Fibroblast of gingiva (primary cell): Measurements from ENCODE around the gene FABP6.

Experiments
- DNase-seq: peaks from one replicate; pipeline ENCODE4 v3.0.0-alpha.2; 2011; ENCODE audit warnings: low read depth

The FABP6 gene

DNA sequence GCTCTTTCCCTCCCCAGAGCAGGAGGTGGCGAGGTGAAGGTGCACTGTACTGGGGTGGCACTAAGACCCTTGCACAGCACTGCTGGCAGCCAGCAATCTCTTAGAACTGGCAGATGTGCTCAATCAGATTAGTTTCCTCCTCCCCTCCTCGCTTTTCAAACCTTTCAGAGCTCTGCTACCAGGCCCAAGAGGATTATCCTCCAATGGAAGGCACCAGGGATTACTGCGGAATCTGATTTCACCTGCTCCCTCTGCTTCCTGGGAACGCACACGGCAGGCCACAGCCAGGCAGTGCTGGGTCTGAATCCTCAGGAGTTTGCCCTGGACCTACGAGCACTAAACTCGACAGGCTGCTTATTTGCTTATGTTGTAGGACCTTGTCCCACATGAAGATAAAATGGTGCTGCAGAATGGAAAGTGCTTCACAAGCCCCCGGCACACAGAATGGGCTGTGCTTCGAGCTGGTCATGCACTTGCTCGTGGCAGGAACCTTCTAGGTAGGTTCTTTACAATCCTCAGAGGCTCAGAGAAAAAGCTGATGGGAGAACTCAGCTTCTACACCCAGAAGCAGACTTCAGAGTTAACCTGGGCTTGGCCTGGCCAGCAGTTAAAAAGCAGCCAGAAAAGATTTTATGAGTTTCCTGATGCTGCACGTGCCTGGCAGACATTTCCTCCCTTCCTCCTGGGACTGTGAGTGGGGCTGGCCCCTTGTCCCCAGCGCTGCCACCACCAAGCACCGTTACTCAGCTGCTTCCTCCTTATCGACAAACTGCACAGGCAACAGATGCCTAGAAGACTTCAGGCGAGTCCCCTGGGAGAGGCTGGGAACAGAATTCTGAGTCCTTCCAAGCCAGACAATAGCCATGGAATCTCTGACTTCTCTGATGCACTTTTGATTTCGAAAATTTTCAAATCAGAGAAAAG lies 33.1 kb downstream of the FABP6 start:
- DNase-seq, result no peak

GRCh38 chr5:160263326-160263855 lies 34.1 kb downstream of the FABP6 start:
- DNase-seq, result no peak

GRCh38 chr5:160266044-160266443 lies 36.7 kb downstream of the FABP6 start:
- no peak for DNase-seq

DNA sequence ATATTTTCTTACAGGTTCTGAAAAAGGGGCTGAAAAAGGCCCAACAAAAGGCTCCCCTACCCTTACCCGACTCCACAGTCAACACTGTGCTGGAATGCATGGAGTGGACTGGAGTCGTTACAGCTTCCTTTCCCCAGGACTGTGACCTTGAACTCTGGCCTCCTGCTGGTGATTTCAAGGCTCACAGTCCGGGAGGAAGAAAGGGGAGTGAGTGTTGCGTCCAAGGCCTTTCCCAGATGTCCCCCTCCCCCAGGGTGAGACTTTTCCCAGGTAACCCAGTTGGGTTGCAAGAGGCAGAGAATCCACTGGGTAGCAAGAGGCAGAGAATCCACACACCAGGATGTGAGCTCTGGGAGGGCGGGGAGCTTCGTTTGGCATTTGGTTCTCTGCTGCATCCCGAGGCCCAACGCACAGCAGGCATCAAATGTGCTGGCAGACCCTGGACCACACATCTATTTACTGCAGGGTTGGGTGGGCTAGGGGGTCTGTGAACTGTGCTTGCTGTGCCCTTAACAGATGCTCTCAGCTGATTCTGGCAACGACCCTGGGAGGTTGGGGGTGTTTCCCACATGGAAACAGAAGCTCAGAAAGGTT lies 37.5 kb downstream of the FABP6 start:
- no peak for DNase-seq

- DNase-seq, result no peak
These were observed 38.8 kb downstream of the FABP6 start for GRCh38 chr5:160268121-160268520.

DNA sequence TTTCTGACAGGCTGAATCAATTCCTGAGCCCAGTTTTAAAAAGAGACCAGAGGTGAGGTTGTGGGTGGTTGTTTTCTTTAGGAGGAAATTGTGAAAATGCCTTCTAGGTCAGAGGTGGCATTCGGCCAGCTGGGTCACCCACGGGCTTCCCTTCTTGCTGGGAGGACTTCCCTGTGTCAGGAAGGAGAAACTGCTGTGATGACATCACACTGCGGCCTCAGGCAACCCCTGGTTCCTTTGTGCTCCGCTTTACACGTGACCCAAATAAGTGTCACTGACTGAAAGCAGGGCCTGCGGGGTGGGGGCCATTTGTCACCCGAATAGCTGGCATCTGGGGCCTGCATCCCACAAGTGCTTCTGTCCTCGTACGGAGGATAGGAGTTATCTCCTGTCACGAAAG lies 39.7 kb downstream of the FABP6 start:
- DNase-seq, result peak; percentile 31

DNA sequence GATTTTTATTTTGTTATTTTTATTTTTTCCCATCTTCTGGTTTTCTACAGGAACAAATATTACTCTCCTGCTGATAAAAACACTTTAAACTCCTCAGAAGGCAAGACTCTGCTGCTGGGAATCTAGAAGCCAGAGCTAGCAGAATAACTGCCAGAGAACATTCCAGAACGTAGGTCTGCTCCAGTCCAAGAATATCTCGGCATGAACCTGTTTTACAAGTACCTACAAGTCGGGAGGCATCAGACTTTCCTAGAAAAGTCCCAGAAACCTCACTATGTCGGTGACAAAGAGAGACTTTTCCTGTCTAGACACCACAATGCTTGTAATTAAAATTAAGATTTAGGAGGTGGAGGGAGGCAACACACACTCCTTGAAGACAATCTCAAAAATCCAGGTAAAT lies 41.4 kb downstream of the FABP6 start:
- no peak for DNase-seq

GRCh38 chr5:160271396-160271795 lies 42.1 kb downstream of the FABP6 start:
- no peak for DNase-seq

DNA sequence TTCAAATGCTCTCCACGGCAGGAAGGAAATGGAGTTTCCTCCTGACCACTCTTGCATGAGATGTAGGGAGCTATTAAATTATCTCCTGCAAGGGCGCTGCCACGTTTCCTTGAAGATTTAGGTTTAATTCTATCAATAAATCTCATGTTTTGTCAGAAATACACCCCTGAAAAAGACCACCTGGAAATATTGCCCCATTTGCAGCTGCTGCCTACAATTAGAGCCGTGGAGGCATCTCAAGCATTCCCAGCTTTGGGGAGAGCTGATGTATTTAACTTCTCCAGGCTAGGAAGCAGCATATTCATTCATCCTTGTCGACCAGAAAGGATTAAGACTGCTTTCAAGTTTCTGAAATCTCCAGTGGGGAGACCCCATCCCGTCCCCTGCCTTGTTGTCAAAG lies 42.5 kb downstream of the FABP6 start:
- no peak for DNase-seq

DNA sequence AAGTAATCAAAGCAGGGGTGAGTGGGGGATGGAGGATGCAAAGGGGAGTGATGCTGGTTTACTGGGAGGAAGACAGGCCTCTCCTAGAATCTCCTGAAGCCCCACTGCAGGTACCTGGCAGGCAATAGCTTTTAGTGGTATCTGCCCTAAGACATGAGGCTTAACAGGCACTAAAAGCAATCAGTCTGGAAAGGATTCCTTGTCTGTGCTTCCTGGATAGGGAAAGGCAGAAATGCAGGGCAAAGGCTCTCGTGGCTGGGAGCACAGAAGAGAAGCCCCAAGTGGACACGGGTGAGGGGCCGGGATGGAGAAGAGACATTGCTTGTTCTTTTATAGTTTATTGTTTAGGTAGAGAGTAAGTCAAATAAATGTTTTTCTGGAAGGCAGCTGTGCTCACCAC lies 43.0 kb downstream of the FABP6 start:
- DNase-seq, result no peak

- DNase-seq, result no peak
These were observed 43.6 kb downstream of the FABP6 start for GRCh38 chr5:160272889-160273288.

- no peak for DNase-seq
These were observed 45.2 kb downstream of the FABP6 start for GRCh38 chr5:160274483-160274931.

DNA sequence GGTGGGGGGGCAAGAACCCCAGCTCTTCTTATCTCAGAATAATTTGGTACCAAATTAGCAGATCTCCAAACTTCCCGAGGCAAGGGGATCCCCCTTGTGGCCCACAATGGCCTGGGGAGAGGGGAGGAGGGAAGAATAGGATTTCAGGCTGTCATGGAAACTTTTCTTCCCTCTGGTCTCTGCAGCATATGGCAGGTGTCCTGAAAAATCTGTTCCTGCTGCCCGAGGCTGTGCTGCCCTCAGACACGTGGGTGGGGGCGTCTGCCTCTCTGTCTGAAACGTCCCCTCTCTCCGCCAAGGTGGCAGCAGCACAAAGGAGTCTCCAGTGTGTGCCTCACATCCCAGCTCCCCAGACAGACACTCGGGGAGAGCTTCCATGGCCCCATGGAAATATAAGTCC lies 49.0 kb downstream of the FABP6 start:
- no peak for DNase-seq

GRCh38 chr5:160280384-160281095 lies 51.2 kb downstream of the FABP6 start:
- DNase-seq, result no peak

DNA sequence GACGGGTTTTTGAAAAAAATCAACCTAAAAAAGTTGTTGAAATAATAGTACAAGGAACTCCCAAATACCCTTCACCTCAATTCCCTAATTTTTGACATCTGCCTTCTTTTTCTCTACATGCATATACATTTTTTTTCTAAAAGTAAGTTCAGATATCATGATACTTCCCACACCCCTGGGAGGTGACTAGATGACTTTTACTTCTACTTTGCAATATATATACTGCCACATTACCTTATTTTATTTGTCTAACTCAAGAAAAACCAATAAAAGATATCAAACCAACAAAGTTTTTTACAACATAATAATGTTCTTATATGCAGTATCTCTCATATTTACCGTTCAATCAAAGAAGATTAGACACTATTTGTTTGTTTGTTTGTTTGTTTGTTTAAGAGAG lies 52.0 kb downstream of the FABP6 start:
- no peak for DNase-seq

DNA sequence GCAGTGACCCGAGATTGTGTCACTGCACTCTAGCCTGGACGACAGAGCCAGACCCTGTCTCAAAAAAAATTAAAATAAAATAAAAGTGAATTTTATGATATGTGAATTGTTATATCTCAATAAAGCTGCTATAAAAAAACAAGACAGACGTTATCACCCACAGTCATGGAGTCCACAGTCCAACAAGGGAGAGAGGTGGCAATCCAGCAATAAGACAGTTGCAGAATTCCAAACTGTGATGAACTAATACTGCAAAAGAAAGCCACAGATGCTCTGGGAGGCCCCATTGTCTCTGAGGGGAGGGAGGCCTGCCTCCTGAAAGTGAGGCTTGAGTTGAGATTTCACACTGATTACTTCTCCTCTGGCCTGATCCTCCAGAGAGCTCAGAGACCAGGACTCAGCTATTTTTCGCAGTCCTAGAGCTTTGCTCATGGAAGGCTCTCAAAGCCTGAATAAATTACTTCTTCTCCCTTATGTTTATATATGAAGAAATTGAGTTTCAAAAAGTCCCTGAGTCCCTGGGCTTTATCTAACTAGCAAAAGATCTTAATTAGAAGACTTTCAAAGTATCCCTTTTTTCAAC lies 55.1 kb downstream of the FABP6 start:
- DNase-seq, result no peak

- no peak for DNase-seq
These were observed 56.0 kb downstream of the FABP6 start for GRCh38 chr5:160285316-160285715.

DNA sequence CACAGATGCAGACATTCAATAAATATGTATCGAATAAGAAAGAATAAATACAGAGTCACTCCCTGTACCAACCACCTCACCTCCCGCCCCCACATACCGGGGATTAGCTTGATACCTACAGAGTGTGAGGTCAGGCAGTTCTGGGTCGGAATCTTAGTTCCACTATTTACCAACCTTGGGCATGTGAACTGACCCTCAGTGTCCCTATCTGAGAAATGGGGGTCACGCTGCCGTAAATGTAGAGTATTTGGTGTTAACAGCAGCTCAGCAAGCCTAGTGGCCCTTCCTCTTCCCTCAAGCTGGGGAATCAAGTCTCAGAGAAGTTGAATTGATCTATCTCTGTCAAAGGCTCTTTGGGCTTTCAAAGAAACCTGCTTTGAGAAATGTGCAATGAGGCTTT lies 57.6 kb downstream of the FABP6 start:
- DNase-seq, result no peak

DNA sequence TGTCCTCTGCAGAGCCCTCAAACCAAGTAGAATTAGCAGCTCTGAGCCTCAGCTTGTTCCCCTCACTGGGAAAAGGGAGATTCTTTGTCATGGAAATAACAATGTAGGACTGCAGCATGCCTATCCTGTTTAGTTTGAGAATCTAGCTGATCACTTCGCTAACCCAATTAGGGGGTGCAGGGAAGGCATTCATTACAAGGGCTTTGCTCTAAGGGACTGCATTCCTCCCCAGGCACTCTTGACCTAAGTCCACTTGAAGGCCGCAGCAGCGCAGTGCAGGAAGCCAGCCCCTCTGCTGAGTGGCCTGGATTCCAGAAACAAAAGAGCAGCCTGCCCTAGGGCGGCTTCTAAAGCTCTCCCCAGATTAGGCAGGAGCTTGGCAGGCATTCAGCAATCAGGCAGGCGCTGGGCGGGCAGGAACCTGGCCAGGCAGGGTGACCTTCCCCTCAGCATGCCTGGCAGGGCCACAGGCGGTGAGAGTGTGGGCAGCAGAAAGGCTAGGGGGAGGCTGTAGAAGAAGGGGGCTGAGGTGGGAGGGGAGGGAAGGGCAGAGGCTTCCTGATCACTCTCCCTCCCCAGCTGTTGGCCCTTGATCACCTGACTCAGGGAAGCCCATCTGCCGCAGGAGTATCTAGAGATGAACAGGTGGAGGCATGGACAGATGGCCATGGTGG lies 58.2 kb downstream of the FABP6 start:
- DNase-seq, result no peak
